AG04450 (cell line): Measurements from ENCODE around the gene NDUFB11. TPM values are rescaled to one million over a fixed set of nuclear protein-coding genes. Genes with fewer than 3 reads are reported as not detected.

Experiments used
- CTCF ChIA-PET: fragments of 300-600, 350-600 bp; formaldehyde crosslinking; extraction: SDS; loops from one replicate; lab custom pipeline; 2022; ENCODE audit warnings: antibody characterized with exemption, inconsistent platforms; lab: Charles Lee
- POLR2A ChIA-PET: fragments of 350-600 bp; formaldehyde crosslinking; extraction: SDS; loops from one replicate; lab custom pipeline; 2021; ENCODE audit warnings: antibody characterized with exemption, inconsistent platforms; lab: Yijun Ruan, JAX
- DNase-seq: peaks from one replicate; pipeline ENCODE4 v3.0.0-alpha.2; 2011; ENCODE audit warnings: low read depth, low spot score
- H3K27ac ChIP-seq: one replicate; pipeline ENCODE4 v1.5.1; 2012; ENCODE audit warnings: low read depth, low read length, control low read depth
- H3K27me3 ChIP-seq: one replicate; pipeline ENCODE4 v1.6.0; 2012; ENCODE audit warnings: low read length; ENCODE audit not compliant: control insufficient read depth, insufficient read depth
- H3K4me3 ChIP-seq: 2 replicates; pipeline ENCODE4 v1.5.1; 2011; ENCODE audit warnings: mild to moderate bottlenecking, low read depth, low read length, control low read depth
- H3K9me3 ChIP-seq: 2 replicates; pipeline ENCODE4 v1.5.1; 2012; ENCODE audit warnings: low read length; ENCODE audit not compliant: control insufficient read depth, insufficient read depth
- polyA plus RNA-seq: library from polyadenylated mRNA; depleted of rRNA; stranded (reverse); fragments of >200 nt; gene quantifications from 2 replicates; pipeline ENCODE4 v1.2.3, GENCODE V29; 2011
- TF ChIP-seq, protein P1 (sequence below): IDR thresholded peaks from 2 replicates; pipeline ENCODE4 v1.5.1; 2011; ENCODE audit warnings: low read depth, low read length, control low read depth, inconsistent platforms

The NDUFB11 gene
- polyA plus RNA-seq, 1 experiment: 51.1 TPM

DNA sequence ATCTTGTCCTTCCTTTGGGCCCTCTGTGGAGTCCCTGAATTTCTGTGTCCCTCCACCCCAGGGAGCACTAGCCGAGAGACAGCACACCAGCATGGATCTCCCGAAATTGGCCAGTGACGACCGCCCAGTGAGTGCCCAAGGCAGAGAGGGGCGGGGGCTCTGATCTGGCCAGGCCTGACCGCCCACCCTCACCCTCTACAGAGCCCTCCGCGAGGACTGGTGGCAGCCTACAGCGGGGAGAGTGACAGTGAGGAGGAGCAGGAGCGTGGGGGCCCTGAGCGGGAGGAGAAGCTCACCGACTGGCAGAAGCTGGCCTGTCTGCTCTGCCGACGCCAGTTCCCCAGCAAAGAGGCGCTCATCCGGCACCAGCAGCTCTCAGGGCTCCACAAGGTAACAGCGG is 40.7 kb upstream of the NDUFB11 start:
- POLR2A ChIA-PET: no interaction called here
- H3K27ac ChIP-seq: no peak overlapping the region
- CTCF ChIA-PET: no interaction called here
- TF ChIP-seq, protein P1, sequence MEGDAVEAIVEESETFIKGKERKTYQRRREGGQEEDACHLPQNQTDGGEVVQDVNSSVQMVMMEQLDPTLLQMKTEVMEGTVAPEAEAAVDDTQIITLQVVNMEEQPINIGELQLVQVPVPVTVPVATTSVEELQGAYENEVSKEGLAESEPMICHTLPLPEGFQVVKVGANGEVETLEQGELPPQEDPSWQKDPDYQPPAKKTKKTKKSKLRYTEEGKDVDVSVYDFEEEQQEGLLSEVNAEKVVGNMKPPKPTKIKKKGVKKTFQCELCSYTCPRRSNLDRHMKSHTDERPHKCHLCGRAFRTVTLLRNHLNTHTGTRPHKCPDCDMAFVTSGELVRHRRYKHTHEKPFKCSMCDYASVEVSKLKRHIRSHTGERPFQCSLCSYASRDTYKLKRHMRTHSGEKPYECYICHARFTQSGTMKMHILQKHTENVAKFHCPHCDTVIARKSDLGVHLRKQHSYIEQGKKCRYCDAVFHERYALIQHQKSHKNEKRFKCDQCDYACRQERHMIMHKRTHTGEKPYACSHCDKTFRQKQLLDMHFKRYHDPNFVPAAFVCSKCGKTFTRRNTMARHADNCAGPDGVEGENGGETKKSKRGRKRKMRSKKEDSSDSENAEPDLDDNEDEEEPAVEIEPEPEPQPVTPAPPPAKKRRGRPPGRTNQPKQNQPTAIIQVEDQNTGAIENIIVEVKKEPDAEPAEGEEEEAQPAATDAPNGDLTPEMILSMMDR: no peak
- H3K27me3 ChIP-seq: no peaks in the 10 kb centered on the region
- no peaks in the 10 kb centered on the region for H3K9me3 ChIP-seq
- DNase-seq: no peak
- H3K4me3 ChIP-seq: no peak overlapping the region

DNA sequence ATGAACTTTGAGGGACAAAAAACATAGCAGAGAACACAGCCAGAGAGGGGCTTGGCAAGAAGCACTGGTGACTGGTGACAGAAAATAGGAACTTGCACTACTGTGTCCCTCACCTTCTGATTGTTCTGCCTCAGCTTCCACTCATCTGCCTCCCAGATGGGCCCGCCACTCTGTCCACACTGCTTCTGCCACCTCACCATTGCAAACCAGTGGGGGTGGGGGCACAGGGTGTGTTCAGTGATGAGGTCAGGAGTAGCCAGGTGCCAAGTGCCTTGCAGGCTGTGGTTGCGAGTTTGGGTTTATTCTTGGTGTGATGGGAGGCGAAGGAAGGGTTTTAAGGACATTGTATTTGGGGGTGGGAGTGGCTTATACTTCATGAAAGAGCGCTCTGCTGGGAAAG is 40.0 kb upstream of the NDUFB11 start:
- ChIA-PET POLR2A (no interaction called here), CTCF (no interaction called here)
- TF ChIP-seq, protein P1: no peak
- no peak overlapping the region for H3K4me3 ChIP-seq
- H3K27me3 ChIP-seq: no peaks in the 10 kb centered on the region
- H3K27ac ChIP-seq: no peak overlapping the region
- no peak for DNase-seq
- H3K9me3 ChIP-seq: no peaks in the 10 kb centered on the region

DNA sequence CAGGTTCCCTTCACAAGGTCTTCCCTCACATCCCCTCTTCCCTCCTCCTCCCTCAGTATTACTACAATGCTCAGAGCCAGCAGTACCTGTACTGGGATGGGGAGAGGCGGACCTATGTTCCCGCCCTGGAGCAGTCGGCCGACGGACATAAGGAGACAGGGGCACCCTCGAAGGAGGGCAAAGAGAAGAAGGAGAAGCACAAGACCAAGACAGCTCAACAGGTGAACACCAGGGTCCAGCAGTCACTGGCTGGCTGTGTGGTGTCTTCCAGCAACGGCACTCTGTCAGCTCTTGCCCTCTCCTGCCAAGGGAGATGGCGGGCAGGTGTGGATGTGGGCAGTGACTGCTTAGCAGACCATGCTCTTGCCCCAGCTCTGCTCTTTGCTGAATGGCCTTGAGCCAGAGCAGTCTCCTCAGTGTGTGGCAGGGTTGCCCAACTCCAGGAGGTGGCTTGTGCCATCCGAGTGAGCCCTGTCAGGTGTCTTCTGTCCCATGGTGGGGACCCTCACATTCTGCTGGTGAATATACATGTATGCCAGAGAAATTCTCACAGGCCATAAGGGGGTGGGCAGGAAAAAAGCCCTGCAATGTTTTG is 37.7 kb upstream of the NDUFB11 start:
- CTCF ChIA-PET: no interaction called here
- TF ChIP-seq, protein P1: no peak

DNA sequence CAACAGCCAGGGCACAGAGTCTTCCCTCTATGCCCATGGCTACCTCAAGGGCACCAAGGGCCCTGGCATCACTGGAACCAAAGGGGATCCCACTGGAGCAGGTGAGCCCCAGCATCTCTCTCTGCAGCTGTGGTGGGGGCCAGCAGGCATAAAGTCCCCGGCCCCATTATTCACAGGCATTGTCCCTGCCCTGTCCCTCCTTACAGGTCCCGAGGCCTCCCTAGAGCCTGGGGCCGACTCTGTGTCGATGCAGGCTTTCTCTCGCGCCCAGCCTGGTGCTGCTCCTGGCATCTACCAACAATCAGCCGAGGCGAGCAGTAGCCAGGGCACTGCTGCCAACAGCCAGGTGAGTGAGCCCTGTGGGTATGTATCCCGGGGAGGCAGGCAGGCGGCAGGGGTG is 36.8 kb upstream of the NDUFB11 start:
- H3K9me3 ChIP-seq: no peaks in the 10 kb centered on the region
- ChIA-PET CTCF (no interaction called here), POLR2A (no interaction called here)
- no peak for DNase-seq
- H3K27ac ChIP-seq: no peak overlapping the region
- H3K27me3 ChIP-seq: no peaks in the 10 kb centered on the region
- H3K4me3 ChIP-seq: no peak overlapping the region
- TF ChIP-seq, protein P1: no peak

More for the DNA sequence above, 37.7 kb upstream of the NDUFB11 start:
- DNase-seq: no peak
- no peak overlapping the region for H3K4me3 ChIP-seq
- no peaks in the 10 kb centered on the region for H3K27me3 ChIP-seq
- POLR2A ChIA-PET: no interaction called here
- H3K27ac ChIP-seq: no peak overlapping the region
- H3K9me3 ChIP-seq: no peaks in the 10 kb centered on the region

DNA sequence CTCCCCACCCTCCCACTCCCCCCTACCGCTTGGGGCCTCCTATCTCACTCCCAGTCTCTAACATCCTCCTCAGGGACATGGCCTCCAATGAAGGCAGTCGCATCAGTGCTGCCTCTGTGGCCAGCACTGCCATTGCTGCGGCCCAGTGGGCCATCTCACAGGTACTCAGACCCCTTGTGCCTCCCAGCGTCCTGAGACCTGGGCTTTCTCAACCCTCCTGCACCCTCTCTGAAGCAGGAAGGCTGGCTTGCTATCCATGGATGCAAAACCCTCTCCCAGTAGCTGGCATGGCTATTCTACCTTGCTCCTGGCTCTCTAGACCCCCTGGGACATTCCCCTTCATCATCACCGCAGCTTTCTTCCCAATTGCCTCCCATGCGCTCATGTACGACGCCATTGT is 35.8 kb upstream of the NDUFB11 start:
- TF ChIP-seq, protein P1: no peak
- Histone ChIP-seq H3K27ac (no peak overlapping the region), H3K9me3 (no peaks in the 10 kb centered on the region), H3K27me3 (no peaks in the 10 kb centered on the region), H3K4me3 (no peak overlapping the region)
- POLR2A ChIA-PET: interaction anchor here (0.6 kb wide), 1 partner anchor 25 kb away, joined by 3 read pairs; no protein-coding TSS in a partner anchor
- no peak for DNase-seq
- CTCF ChIA-PET: no interaction called here
